HG02885 (cell line): Measurements from ENCODE around the gene TRIB2.

Experiments used
- ATAC-seq: cut with Tn5 transposase; IDR thresholded peaks from one replicate; pipeline ENCODE4 v1.9.1; 2021; ENCODE audit warnings: mild to moderate bottlenecking; ENCODE audit not compliant: unreplicated experiment, poor library complexity

TRIB2 gene

DNA sequence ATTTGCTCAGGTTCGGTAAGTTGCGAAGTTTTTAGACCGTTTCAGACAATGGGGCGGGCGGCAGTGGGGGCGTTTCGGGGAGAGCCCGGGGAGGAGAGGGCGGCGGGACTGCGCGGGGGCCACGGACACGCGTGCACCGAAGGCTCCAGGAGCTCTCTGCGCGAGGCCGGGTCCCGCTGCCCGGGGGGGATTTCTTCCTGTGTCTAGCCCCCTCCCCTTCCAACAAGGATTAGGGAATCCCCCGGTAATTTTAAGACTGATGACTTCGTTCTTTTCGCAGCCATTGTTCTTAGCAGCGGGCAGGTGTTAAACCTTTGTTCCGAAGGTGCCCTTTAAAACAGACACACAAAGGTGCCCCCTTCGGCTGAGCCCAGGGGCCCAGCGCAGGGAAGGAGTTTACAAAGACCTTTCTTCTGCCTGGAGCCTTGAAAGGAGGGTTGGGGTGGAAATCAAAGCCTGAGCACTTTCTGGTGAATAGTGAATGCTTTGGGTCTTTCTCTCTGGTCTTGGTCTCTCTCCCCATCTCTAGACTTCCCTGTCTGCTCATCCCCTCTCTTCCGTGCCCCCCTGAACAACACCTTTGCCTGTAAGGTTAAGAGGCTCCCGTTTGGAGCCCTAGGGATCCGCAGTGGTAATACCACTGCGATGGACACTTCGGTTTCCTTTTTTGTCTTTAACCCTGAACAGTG is 2.1 kb downstream of the TRIB2 start:
- ATAC-seq, result no peak

DNA sequence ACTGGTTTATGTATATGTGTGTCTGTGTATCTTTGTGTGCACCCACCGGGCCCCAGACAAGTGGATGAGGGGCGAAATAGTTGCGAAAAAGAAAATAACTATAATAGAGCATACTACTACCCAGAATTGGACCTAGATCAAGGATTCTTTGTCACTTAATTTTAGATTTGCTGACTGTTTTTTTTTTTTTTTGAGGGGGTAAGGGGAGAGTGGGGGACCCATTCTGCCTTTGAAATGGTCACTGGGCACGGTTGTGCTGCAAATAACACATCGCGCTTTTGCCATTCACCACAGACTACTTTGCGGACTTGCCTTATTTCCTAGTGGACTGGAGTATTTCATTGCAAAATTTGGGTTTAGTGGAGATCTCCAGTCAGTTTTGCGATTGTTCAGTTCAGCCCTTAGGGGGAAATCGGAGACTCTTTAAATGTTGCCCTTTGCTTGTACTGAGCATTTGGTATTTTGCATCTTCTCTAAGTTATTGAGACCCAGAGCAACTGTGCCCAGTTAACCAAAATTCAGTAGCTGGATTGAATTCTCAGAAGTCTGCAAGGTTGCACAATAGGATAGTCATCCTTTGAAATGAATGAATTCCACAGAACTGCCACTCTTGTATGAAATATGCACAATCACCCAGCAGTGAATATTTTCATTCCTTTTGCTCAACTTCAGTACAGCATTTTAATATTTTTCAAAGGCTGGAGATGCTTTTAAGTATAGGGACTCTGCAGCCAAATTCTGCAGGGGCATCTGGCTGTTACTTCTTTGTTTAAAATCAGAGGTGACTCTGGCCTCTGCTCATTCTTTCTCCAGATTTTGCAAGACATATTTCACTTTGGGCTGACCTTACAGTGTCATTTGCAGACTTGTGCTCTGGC is 2.9 kb downstream of the TRIB2 start:
- no peak for ATAC-seq

DNA sequence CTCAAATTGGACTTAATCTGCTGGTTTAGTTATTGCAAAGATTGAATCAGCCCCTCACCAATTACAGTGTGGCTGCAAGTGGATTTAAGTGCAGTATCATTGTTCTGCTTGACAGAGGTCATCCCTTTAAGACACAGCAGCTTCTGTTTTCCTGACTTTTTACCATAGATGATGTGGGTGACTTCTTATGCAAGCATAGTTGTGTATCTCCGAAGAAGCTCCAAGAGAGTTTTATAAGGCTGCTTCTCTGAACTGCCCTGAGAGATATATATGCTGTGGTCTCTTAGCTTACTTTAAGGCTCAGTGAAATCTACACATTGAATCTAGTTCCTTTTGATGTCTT is 3.5 kb downstream of the TRIB2 start:
- no peak for ATAC-seq

DNA sequence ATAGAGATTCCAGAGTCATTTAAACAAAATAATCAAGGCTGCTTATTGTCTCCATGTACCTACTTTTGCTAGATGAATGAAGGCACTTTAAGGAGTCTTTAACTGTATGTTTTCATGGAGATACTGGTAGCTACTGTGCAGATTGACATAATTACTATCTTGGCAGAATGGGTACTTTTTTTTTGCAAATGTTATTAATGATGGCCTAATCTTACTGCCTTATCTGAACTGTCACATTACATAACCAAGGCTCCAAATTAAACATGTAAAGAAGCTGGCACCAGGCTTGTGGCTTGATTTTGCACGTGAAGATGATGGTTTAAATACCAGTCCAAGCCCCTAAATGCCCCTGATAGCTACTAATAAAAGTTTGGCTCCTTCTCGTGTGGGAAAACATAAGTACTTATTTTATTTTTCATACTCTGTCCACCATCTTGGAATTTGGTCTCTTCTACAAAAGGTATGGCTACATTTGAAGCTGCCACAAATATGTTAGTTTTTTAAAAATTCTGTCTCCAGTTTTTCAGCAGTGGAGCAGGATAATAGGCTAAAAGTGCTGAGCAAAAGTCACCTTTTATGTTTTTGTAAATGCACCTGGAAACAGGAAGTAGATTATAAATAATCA is 4.1 kb downstream of the TRIB2 start:
- ATAC-seq, result no peak

DNA sequence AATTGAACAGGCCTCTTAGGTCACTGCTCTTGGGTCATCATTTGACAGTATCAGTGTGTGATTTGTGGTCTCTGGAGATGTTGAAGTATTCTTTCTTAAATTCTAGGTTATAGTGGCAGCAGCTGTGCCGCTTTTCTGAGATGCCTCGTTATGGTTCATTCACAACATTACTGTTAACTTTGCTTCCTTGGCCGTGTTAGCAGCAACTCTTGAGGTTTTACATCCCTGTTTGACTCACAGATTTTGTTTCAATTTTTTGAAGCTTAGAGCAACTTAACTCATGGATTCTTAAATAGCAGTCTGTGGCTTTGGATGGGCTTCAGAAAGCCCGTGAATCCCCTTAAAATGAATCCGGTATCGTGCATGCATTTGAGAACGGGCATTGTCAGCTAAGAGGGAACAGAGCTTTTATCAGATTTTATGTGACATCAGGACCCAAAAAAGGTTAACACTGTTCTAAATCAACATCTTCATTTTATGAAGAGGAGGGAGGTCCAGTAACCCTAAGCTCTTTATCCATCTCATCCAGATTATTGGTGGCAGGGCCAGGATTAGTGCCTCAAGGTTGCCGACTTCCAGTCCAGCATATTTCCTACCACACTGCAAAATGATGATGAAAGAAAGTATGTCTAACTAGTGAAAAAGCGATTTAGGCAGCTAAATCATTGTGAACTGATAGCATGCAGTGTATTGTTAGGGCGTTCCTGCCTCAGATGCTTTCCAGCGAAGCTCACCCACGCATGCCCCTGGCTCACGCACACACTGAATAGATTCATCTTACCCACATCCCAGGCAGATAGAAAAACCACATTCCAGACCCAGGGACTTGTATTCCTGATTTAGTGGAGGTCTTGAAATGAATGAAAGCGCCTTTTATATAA is 5.1 kb downstream of the TRIB2 start:
- ATAC-seq, result no peak

DNA sequence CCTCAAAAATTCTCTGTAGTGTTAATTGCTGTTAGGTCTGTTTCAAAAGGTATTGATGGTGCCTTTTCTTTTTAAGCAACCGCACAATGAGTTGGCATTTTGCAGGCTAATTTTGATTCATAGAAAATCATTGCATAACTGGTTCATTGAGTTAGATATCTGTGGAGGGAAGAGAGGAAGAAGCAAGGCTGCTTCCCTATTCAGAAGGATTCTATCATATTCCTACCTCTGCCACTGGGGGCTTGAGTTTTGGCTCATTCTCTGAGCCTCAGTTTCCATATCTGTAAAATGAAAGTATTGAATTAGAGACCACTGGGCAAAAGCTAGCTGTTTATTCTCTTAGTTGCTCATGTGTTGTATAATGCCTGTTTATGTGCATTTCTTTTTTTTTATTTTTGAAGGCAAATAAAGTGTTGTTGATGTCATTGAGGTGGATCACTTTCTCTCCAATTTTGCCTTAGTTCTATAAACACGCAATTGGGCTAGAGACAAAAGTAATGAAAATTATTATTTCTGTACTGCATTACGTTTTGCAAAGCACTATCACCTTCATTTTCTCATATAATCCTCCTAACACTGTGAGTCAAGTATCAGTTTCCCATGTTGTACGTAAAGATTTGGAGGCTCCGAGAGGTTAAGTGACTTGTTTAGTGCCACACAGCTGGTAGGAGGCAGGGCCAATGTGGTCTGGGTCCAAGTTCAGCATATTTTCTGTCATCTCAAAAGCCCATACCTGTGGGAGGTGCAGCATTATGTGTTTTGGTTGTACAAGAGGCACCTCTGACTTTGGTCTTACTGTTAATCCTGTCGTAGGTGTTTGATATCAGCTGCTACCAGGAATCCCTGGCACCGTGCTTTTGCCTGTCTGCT is 5.9 kb downstream of the TRIB2 start:
- no peak for ATAC-seq

DNA sequence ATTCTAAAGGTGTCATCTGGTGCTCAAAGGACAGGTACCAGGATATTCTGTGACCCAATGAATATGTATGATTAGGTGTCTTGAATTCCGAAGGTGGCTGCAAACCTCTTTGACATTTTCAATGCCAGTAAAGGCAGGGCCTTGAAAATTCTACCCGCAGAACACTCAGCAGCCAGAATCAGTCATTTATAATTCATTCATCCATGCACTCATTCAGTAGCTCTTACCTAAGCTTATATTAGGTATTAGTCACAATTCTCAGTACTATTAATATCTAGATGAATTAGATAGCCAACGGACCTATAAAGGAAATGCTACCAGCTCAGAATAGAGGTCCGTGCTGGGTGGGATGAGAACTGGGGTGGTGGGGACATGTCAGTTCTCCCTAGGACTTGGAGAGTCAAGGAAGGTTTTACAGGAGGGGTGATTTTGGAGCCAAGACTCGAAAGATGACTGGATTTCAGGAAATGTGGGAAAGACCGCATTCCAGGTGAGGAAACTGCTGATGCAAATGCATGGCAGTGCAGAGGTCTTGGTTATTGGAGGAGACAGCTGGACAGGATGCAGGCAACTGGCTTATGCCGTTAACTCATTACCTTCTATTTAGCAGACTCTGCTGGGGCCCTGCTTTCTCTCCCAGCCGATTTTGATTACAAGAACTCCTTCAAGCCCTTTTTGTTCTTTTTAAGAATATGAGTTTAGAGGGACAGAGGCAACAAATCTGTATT is 7.2 kb downstream of the TRIB2 start:
- ATAC-seq, result no peak

DNA sequence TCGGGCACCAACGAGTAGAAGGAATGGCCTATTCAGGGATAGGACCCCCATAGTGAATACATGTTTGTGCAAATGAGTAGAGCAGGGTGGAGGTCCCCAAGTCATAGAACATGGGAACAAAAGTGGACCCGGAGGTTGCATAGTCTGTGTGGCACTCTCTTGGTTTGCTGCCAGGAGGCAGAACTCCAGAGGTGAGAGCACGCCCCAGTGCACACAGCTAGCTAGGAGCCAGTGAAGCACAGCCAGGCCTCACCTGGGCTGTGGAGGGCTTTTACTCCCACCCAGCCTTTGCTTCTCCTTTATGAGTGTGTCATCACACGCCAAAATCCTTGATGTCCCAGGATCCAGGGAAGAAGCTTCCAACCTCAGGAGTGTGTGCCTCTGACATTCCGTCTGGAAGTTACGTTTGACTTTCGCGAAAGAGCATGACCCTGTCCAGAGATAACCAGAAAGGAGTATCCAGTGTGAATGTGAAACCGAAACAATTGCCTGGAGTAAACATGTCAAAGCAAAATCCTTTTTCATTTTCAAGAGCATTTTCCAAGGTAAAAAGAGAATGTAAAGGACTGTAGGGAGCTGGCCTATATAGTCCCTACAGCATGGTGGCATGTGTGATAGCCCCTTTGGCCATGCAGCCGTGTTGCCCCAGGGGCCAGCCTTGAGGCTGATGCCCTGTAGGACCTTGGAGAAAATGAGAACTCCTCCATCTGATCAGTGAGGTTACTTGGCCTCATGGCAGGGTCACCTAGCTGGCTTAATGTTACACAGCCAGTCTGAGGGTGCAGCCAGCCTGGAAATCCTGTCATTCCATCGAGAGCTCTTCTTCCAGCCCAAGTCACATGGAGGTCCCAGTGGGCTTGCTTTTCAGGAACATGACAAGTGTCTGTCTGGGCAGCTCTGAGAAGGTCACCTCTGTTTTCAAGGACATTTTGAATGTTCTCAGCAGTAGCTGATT is 8.8 kb downstream of the TRIB2 start:
- ATAC-seq, result no peak

DNA sequence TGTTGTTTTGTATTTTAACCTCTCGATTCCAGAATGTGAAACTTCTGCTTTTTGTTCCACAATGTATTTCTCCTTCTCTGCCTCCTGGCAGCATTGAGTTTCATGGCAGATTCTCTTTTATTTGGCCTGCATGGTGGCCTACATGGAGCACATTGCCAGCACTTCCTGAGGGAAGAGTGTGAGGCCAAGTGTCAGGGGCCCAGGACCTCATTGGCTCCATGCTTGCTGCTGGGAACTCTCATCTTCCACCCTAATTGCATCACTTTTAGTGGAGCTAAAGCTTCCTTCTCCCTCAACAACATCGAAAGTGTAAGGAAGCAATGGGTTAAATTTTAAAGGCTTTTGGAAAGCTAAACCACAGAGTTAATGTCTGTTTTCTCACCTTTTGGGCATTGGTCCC is 9.5 kb downstream of the TRIB2 start:
- no peak for ATAC-seq

DNA sequence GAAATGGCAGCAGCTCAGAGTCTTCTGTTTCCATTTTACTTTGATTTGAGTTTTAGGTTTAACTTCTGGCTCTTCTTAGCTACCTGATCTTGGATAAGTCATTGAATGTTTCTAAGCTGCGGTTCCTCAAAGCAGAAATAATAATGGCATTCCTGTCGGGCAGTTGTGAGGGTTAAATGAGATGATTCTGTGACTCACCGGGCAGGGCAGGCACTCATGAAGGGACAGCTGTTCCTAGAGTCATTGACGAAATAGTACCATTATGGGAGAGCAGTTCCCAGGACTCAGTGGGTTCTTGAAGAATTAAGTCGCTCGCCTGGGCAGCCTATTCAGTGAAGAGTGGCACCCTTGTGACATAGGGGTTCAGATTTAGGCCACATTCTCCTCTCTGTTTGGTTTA is 10.3 kb downstream of the TRIB2 start:
- no peak for ATAC-seq

DNA sequence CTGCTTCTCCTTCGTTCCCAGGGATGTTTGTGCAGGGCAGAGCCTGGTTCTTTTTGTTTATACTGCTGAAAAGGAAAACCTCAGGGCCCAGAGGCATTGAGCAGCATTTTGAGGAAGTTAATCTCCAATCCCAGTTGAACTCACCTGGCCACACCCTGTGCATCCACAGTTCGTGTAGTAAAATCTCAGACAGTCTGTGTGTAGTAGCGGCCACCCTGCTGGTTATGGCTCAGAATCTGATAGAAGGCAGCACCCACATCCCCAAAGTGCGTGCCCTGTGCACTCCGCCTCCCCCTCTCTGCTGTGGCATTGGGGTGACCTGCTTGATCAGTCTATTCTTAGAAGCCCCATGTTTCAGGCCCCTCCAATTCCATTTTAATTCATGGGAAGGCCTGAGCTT is 10.9 kb downstream of the TRIB2 start:
- no peak for ATAC-seq

DNA sequence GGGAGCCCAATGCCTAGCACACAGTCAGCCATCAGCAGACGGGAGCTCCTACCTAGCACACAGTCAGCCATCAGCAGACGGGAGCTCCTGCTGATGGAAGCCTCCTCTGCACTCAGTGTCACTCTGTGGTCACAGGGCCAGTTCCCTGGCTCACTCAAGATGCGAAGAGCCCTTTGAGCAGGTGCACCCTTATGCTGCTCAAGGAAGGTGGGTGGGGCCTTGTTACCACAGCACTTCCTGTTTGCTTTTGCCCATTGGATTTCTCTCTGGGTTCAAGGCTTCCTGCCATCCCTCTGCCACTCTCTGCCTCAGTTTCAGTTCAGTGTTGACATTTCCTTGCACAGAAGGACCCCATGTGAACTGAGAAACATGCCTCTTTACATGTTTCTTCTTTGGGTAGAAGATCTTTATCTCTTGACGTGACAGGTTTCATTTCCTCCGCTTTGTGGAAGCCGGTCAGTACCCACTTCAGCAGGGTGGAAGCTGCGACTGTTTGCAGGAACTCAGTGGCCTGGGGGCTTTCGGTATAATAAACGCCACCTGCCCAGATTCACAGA is 11.6 kb downstream of the TRIB2 start:
- peak; percentile 90 for ATAC-seq

DNA sequence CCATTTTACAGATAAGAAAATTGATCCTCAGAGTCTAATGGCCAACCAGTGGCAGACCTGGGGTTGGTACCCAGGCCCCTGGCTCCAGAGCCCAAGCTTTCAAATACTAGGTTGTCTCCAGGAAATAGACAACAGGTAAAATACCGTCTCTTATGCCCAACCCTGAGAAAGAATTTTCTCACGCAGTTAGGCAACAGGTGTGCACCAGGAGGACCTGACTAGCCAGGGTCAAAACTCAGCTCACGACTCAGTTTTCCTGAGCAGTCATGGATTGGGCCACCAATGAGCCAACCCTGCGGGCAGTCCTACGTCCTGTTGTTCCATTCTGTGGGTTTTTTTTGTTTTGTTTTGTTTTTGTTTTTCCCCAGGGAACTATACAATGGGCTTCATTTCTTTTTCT is 13.5 kb downstream of the TRIB2 start:
- no peak for ATAC-seq

DNA sequence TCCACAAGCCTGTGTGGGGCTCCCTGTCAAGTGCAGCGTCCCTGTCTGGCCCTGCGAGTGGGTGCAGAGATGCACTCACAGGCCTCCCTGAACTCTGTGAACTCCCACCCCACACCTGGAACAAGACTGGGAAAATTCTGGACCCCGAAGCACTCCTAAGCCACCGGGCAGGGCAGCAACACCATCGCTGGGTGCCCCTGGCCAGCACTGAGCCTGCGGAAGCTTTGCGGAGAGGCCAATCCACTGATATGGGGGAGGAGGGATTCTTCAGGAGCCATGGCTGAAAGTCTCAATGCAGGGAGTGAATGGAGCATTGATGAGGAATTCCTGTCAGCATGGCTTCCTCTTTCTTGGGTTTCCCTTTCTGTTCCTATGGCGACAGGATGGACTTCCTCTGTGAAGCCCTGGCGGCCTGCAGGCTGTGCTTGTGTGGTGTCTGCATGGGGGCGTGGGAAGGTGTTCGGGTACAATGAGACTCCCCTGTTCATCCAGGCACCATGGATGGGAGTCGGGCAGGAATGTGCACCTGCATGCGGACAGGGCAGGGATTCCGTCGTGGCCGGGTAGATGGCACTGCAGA is 15.1 kb downstream of the TRIB2 start:
- ATAC-seq, result no peak

DNA sequence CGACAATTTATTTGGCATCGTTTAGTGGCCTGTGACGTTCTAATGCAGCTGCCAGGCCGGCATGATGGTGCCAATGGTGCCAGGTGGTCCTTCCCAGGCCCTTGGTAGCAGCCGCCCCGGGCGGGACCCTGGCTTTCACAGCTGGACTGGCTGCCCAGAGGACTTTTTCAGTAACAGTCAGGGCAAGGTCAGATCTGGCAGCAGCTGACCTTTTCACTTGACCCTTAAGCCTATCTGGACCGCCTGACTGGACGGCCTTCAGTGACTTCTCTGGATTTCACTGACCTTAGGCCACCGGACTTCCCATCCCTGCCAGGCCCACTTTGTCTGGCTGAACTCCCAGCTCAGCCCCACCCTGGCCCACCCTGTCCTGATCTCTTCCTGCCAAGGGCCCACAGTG is 15.9 kb downstream of the TRIB2 start:
- ATAC-seq, result no peak

DNA sequence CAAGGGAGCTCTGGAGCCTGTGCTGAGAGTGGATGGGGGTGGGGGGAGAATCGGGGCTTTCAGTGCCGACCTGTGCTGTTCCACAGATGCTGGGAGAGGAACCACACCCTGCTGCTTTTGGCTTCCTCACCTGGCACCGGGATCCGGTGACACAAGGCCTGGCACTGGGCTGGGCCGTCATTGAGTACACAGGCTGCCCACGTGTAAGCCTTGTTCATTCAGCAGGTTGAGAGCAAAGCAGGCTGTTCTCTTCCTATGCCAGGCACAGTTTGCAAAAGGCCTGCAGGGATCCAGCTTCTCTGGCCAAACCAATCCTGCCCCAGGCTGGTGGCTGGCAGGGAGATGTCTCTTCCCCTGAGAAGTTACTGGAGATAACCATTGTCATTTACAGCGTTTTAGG is 17.1 kb downstream of the TRIB2 start:
- no peak for ATAC-seq

DNA sequence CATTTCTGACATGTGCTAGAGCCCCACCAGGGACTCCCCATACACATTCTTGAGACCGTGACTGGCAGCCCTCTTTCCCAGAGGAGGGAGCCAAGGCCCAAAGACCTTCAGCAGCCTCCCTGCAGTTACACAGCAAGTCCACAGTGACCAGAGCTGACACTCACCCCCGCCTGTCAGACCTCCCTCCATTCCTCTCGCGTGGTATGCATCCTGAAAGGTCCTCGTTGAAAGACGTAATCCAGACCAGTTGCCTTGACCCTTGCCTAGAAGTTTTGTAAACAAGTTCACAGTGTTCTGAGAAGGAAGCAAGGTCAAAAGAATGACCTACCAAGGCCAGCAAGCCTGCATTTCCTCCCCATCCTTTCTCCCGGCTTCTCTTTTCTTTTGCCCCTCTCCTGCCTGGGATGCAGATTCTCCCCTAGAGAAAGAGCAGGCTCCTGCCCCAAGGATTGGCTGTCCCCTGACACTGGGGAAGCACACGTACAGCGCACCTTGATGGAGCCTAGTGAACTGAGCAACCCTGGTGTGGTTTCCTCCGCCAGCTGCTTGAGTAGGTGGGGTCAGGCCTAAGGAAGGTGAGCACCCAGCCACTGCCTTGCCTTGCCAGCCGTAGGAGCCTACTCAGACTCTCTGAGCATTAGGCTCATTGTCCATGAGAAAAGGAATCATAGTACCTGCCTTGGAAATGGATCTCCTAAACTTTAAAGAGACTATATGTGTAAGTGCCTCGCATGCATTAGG is 18.3 kb downstream of the TRIB2 start:
- ATAC-seq, result no peak
